BE2C (cell line): ENCODE results near the gene OLFM1.

Source experiments
- DNase-seq: peaks from one replicate; pipeline ENCODE4 v3.0.0-alpha.2; 2020
- H3K27me3 ChIP-seq: fragments of 250-450 bp; sonication (Bioruptor Pico); 2 replicates; pipeline ENCODE4 v1.5.1; 2020; ENCODE audit warnings: mild to moderate bottlenecking
- H3K36me3 ChIP-seq: fragments of 250-450 bp; sonication (Bioruptor Pico); 2 replicates; pipeline ENCODE4 v1.5.1; 2020; ENCODE audit warnings: mild to moderate bottlenecking
- H3K4me1 ChIP-seq: fragments of 250-450 bp; sonication (Bioruptor Pico); 2 replicates; pipeline ENCODE4 v1.5.1; 2020
- H3K4me3 ChIP-seq: 2 replicates; pipeline ENCODE4 v1.5.1; 2011; ENCODE audit warnings: low read depth, low read length
- H3K9me3 ChIP-seq: fragments of 250-450 bp; sonication (Bioruptor Pico); 2 replicates; pipeline ENCODE4 v1.5.1; 2020
- CTCF ChIP-seq: IDR thresholded peaks from 2 replicates; pipeline ENCODE4 v1.5.1; 2012; ENCODE audit warnings: mild to moderate bottlenecking, low read depth, low read length

OLFM1 gene

GRCh38 chr9:135090547-135090946, 3.1 kb downstream of the OLFM1 start:
- H3K36me3 ChIP-seq, result peaks cover 39% of the 10 kb centered on the region
- peaks cover 26% of the 10 kb centered on the region for H3K4me1 ChIP-seq
- no peak for TF ChIP-seq CTCF
- no peaks in the 10 kb centered on the region for H3K27me3 ChIP-seq
- DNase-seq, result no peak
- no peaks in the 10 kb centered on the region for H3K9me3 ChIP-seq
- no peak overlapping the region for H3K4me3 ChIP-seq

GRCh38 chr9:135091545-135091944, 4.1 kb downstream of the OLFM1 start:
- no peak for TF ChIP-seq CTCF
- Histone ChIP-seq H3K4me1 (peaks cover 28% of the 10 kb centered on the region), H3K27me3 (no peaks in the 10 kb centered on the region), H3K9me3 (no peaks in the 10 kb centered on the region), H3K36me3 (peaks cover 43% of the 10 kb centered on the region), H3K4me3 (no peak overlapping the region)
- no peak for DNase-seq

- DNase-seq, result no peak
- H3K9me3 ChIP-seq, result no peaks in the 10 kb centered on the region
- H3K27me3 ChIP-seq, result no peaks in the 10 kb centered on the region
- no peak overlapping the region for H3K4me3 ChIP-seq
- H3K4me1 ChIP-seq, result peaks cover 35% of the 10 kb centered on the region
- no peak for TF ChIP-seq CTCF
- peaks cover 59% of the 10 kb centered on the region for H3K36me3 ChIP-seq
Measured at GRCh38 chr9:135093111-135093510, 5.6 kb downstream of the OLFM1 start.

- no peaks in the 10 kb centered on the region for H3K27me3 ChIP-seq
- H3K4me3 ChIP-seq, result no peak overlapping the region
- peaks cover 35% of the 10 kb centered on the region for H3K4me1 ChIP-seq
- DNase-seq, result no peak
- peaks cover 68% of the 10 kb centered on the region for H3K36me3 ChIP-seq
- H3K9me3 ChIP-seq, result no peaks in the 10 kb centered on the region
- no peak for TF ChIP-seq CTCF
Measured at GRCh38 chr9:135093911-135094584, 6.6 kb downstream of the OLFM1 start.

- no peak for TF ChIP-seq CTCF
- H3K36me3 ChIP-seq, result peaks cover 74% of the 10 kb centered on the region
- no peaks in the 10 kb centered on the region for H3K9me3 ChIP-seq
- no peak for DNase-seq
- peaks cover 35% of the 10 kb centered on the region for H3K4me1 ChIP-seq
- H3K27me3 ChIP-seq, result no peaks in the 10 kb centered on the region
- no peak overlapping the region for H3K4me3 ChIP-seq
Measured at GRCh38 chr9:135095470-135096407, 8.3 kb downstream of the OLFM1 start.

GRCh38 chr9:135096408-135096895, 9.0 kb downstream of the OLFM1 start:
- peaks cover 75% of the 10 kb centered on the region for H3K36me3 ChIP-seq
- no peaks in the 10 kb centered on the region for H3K9me3 ChIP-seq
- H3K4me1 ChIP-seq, result peaks cover 35% of the 10 kb centered on the region
- H3K4me3 ChIP-seq, result no peak overlapping the region
- H3K27me3 ChIP-seq, result no peaks in the 10 kb centered on the region
- DNase-seq, result peak; percentile 43
- no peak for TF ChIP-seq CTCF
